WTC11 (cell line): ENCODE measurements around the gene TMEM18.

Experiments used
- FOXK1 ChIP-seq: sonication (generic); formaldehyde crosslinking; IDR thresholded peaks from 2 replicates; pipeline ENCODE4 v1.8.0; 2022; ENCODE audit warnings: mild to moderate bottlenecking, moderate library complexity, missing genetic modification reagents
- SP1 ChIP-seq: sonication (generic); formaldehyde crosslinking; conservative IDR thresholded peaks from 2 replicates; pipeline ENCODE4 v1.8.1; 2022; ENCODE audit warnings: missing genetic modification reagents
- ZNF396 ChIP-seq: fragments of 250-450 bp; sonication (Bioruptor Pico); IDR thresholded peaks from 2 replicates; pipeline ENCODE4 v1.8.0; 2021; ENCODE audit warnings: mild to moderate bottlenecking, moderate library complexity, borderline replicate concordance
- TF ChIP-seq, protein P1 (sequence below): fragments of 200-600 bp; IDR thresholded peaks from 2 replicates; pipeline ENCODE4 v1.8.0; 2022; ENCODE audit warnings: antibody characterized with exemption
- TF ChIP-seq, protein P2 (sequence below): sonication (generic); formaldehyde crosslinking; IDR thresholded peaks from 2 replicates; pipeline ENCODE4 v1.8.1; 2023; ENCODE audit warnings: mild to moderate bottlenecking, moderate library complexity, missing genetic modification reagents
- TF ChIP-seq, protein P3 (sequence below): sonication (generic); formaldehyde crosslinking; IDR thresholded peaks from 2 replicates; pipeline ENCODE4 v1.8.1; 2022; ENCODE audit warnings: low read depth, mild to moderate bottlenecking, moderate library complexity, missing genetic modification reagents, borderline replicate concordance
- TF ChIP-seq, protein P4 (sequence below): sonication (generic); formaldehyde crosslinking; IDR thresholded peaks from 2 replicates; pipeline ENCODE4 v1.8.0; 2022; ENCODE audit warnings: mild to moderate bottlenecking, missing genetic modification reagents
- TF ChIP-seq, protein P5 (sequence below): sonication (generic); formaldehyde crosslinking; conservative IDR thresholded peaks from 2 replicates; pipeline ENCODE4 v1.8.1; 2022; ENCODE audit warnings: mild to moderate bottlenecking, missing genetic modification reagents

DNA sequence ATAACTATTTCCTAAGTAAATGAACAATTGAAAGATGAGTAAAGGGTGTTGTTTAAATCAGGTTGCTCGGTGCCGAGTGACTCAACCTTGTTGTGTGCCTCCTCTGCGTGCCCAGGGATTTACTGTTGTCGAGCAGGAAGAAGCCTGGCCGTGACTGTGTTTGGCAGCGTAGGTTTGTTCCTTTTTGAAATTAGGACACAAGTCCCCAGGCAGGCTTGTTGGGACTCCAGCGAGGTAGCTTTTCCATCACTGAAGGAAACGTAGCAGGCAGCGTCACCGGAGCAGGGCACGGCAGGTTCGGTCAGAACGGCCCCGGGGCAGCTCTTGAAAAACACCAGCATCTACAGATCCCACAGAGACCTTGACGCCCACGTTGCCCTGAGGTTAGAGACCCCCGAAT lies 48.6 kb downstream of the TMEM18 start:
- TF ChIP-seq ZNF396 (CRISPR knock-in tag): no peak
- TF ChIP-seq, protein P1, sequence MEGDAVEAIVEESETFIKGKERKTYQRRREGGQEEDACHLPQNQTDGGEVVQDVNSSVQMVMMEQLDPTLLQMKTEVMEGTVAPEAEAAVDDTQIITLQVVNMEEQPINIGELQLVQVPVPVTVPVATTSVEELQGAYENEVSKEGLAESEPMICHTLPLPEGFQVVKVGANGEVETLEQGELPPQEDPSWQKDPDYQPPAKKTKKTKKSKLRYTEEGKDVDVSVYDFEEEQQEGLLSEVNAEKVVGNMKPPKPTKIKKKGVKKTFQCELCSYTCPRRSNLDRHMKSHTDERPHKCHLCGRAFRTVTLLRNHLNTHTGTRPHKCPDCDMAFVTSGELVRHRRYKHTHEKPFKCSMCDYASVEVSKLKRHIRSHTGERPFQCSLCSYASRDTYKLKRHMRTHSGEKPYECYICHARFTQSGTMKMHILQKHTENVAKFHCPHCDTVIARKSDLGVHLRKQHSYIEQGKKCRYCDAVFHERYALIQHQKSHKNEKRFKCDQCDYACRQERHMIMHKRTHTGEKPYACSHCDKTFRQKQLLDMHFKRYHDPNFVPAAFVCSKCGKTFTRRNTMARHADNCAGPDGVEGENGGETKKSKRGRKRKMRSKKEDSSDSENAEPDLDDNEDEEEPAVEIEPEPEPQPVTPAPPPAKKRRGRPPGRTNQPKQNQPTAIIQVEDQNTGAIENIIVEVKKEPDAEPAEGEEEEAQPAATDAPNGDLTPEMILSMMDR: no peak
- TF ChIP-seq, protein P2, sequence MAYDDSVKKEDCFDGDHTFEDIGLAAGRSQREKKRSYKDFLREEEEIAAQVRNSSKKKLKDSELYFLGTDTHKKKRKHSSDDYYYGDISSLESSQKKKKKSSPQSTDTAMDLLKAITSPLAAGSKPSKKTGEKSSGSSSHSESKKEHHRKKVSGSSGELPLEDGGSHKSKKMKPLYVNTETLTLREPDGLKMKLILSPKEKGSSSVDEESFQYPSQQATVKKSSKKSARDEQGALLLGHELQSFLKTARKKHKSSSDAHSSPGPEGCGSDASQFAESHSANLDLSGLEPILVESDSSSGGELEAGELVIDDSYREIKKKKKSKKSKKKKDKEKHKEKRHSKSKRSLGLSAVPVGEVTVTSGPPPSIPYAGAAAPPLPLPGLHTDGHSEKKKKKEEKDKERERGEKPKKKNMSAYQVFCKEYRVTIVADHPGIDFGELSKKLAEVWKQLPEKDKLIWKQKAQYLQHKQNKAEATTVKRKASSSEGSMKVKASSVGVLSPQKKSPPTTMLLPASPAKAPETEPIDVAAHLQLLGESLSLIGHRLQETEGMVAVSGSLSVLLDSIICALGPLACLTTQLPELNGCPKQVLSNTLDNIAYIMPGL: no peak
- no peak for TF ChIP-seq SP1 (CRISPR knock-in tag)
- TF ChIP-seq, protein P3, sequence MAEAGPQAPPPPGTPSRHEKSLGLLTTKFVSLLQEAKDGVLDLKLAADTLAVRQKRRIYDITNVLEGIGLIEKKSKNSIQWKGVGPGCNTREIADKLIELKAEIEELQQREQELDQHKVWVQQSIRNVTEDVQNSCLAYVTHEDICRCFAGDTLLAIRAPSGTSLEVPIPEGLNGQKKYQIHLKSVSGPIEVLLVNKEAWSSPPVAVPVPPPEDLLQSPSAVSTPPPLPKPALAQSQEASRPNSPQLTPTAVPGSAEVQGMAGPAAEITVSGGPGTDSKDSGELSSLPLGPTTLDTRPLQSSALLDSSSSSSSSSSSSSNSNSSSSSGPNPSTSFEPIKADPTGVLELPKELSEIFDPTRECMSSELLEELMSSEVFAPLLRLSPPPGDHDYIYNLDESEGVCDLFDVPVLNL (CRISPR knock-in tag): no peak
- no peak for TF ChIP-seq FOXK1 (CRISPR knock-in tag)
- TF ChIP-seq, protein P4, sequence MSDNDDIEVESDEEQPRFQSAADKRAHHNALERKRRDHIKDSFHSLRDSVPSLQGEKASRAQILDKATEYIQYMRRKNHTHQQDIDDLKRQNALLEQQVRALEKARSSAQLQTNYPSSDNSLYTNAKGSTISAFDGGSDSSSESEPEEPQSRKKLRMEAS (CRISPR knock-in tag): no peak
- TF ChIP-seq, protein P5, sequence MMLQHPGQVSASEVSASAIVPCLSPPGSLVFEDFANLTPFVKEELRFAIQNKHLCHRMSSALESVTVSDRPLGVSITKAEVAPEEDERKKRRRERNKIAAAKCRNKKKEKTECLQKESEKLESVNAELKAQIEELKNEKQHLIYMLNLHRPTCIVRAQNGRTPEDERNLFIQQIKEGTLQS (CRISPR knock-in tag): no peak
